CD4-positive, alpha-beta T cell treated with Interleukin-12 subunit alpha and Interleukin-12 subunit beta, for 1 hour (primary cell): ENCODE measurements around the gene SETDB1.
A peak's percentile ranks its signal among the peaks of the same experiment; 100 is the strongest.

ENCODE experiments used
- DNase-seq: peaks from one replicate; pipeline ENCODE4 v3.0.0-alpha.2; 2020

The SETDB1 gene

GRCh38 chr1:151006327-151007052 lies 80.3 kb downstream of the SETDB1 start, which contains the start of gene MINDY1:
Gene MINDY1 (minus strand): TSS chr1:151006902. CDS start chr1:151002617, 4,285 bp downstream.
- peak; percentile 48 for DNase-seq

- no peak for DNase-seq
Observed at GRCh38 chr1:151007853-151008243, 81.7 kb downstream of the SETDB1 start.

GRCh38 chr1:151008244-151009205 lies 82.4 kb downstream of the SETDB1 start, which contains the start of gene PRUNE1:
Gene PRUNE1 (plus strand): TSS chr1:151008449. CDS start chr1:151008633, 184 bp downstream.
- peak; percentile 99 for DNase-seq

- no peak for DNase-seq
Observed at GRCh38 chr1:151009206-151009587, 83.0 kb downstream of the SETDB1 start.

DNA sequence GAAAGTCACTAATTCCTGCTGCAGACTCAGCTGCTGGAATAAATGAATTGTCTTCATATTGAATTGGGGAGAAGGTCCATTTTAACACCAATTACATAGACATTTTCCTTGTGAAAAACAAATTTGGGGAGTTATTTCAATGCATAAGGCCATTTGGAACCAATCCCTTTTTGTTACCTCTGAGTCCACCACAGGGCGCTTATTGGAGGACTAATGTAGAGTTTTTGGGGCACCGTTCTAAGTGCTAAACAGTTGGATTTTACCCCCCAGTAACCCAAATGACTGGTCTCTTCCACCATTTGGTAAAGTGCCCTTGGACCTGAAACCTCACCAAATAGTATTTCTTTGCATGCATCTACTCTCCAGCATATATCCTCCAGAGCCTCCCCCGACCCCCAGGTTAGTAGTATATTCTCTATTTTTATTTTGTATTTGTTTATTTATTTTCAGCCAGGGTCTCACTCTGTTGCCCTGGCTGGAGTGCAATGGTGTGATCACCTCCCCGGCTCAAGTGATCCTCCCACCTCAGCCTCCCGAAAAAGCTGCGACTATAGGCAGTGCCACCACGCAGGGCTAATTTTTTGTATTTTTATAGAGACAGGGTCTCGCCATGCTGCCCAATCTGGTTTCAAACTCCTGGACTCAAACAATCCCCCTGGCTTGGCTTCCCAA lies 83.6 kb downstream of the SETDB1 start:
- no peak for DNase-seq

- no peak for DNase-seq
Observed at GRCh38 chr1:151010346-151010726, 84.2 kb downstream of the SETDB1 start.

DNA sequence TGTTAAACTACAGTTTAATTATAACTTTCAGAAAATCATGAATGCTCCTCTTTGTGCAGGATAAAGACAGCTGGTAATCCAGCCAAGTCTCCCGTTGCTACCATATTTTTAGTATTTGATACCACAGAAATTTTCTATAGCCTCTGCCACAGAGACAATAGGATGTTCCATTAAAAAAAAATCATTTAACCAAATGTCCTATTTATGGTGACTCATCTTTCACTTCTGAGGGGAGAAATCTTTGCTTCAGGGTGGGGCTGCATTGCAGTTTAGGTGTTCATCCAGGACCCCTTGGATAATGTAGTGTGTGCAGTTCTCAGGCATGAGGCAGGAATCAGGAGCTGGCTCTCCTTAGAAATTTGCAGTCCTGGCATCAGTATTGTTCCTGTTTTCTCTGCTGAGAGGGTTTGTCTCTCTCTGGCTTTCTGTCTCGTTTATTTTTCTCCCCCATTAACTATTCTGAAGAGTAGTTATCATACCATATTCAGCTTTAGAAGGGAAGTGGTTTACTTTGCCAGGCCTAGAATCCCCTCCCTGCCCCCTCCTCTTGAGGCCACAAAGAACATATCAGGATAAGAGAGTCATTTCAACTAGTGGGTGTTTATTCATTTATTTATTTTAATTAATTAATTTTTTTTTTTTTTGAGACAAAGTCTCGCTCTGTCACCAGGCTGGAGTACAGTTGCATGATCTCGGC lies 85.1 kb downstream of the SETDB1 start:
- DNase-seq, result no peak

- DNase-seq, result no peak
Observed at GRCh38 chr1:151012684-151013471, 86.7 kb downstream of the SETDB1 start.

DNA sequence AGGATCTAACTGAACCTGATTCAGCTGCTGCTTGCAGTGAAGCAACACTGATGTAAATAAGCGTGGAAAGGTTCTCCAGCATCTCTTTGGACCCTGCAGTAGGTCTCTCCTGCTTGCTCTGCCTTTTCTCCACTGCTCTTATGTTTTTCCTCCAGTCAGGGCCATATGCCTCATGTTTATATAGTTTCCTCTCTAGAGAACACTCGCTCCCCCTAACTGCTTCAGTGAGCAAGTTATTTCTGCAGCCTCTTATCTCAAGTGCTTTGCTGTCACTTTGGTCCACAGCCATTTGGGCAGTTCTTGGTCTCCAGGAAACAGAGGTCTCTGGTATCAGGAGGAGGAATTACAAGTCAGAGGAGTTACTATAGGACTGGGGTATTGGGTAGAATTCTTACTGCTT lies 87.4 kb downstream of the SETDB1 start:
- DNase-seq, result no peak
